HG03469 (cell line): ENCODE measurements around the gene SURF6.
"Not testable (repeated sequence)": the region's sequence is repeated elsewhere in the genome, so short reads cannot be mapped to it uniquely, and the experiment has no call there.

Experiments used
- ATAC-seq: cut with Tn5 transposase; IDR thresholded peaks from one replicate; pipeline ENCODE4 v1.9.1; 2021; ENCODE audit warnings: mild to moderate bottlenecking, moderate library complexity, moderate number of reproducible peaks; ENCODE audit not compliant: unreplicated experiment

The SURF6 gene

GRCh38 chr9:133329306-133330156, 6.5 kb downstream of the SURF6 start:
- not testable (repeated sequence) for ATAC-seq

GRCh38 chr9:133327834-133328484, 8.0 kb downstream of the SURF6 start:
- no peak for ATAC-seq

- not testable (repeated sequence) for ATAC-seq
Observed at GRCh38 chr9:133327021-133327420, 9.0 kb downstream of the SURF6 start.

GRCh38 chr9:133323991-133324703, 11.8 kb downstream of the SURF6 start:
- no peak for ATAC-seq

GRCh38 chr9:133323211-133323610, 12.8 kb downstream of the SURF6 start:
- ATAC-seq = no peak

- no peak for ATAC-seq
Observed at GRCh38 chr9:133322701-133323100, 13.3 kb downstream of the SURF6 start.

- no peak for ATAC-seq
Observed at GRCh38 chr9:133321411-133321935, 14.5 kb downstream of the SURF6 start.

GRCh38 chr9:133320421-133320881, 15.5 kb downstream of the SURF6 start:
- ATAC-seq = no peak

GRCh38 chr9:133317551-133317950, 18.4 kb downstream of the SURF6 start:
- ATAC-seq = not testable (repeated sequence)

- ATAC-seq = no peak
Observed at GRCh38 chr9:133315997-133316396, 20.0 kb downstream of the SURF6 start.

GRCh38 chr9:133309608-133310007, 26.4 kb downstream of the SURF6 start:
- no peak for ATAC-seq

GRCh38 chr9:133307301-133307700, 28.7 kb downstream of the SURF6 start:
- ATAC-seq = no peak

GRCh38 chr9:133306242-133307204, 29.5 kb downstream of the SURF6 start:
- no peak for ATAC-seq

GRCh38 chr9:133305731-133306130, 30.3 kb downstream of the SURF6 start:
- ATAC-seq = no peak

GRCh38 chr9:133304477-133305377, 31.3 kb downstream of the SURF6 start:
- no peak for ATAC-seq

GRCh38 chr9:133304158-133304470, 31.9 kb downstream of the SURF6 start:
- no peak for ATAC-seq

- no peak for ATAC-seq
Observed at GRCh38 chr9:133303266-133304157, 32.5 kb downstream of the SURF6 start.
